CD14-positive monocyte (primary cell): ENCODE results near the gene PRKN. TPM values are rescaled to one million over a fixed set of nuclear protein-coding genes. Genes with fewer than 3 reads are reported as not detected.

ENCODE experiments used
- DNase-seq, 3 donors: peaks; one replicate each; pipeline ENCODE4 v3.0.0-alpha.2; 2011 to 2022
- H2AFZ ChIP-seq: 2 replicates; pipeline ENCODE4 v1.6.0; 2012; ENCODE audit warnings: mild to moderate bottlenecking, low read depth, low read length, inconsistent platforms; ENCODE audit not compliant: insufficient read depth, poor library complexity, severe bottlenecking
- H3K27ac ChIP-seq, 2 donors: 1 replicate in 1 of 2; 2 replicates in 1 of 2; pipeline ENCODE4 v1.5.1; 2012 to 2013; ENCODE audit warnings: low read length in 2 of 2, control low read depth in 1 of 2, inconsistent platforms in 1 of 2, low read depth in 1 of 2, mild to moderate bottlenecking in 1 of 2
- H3K27me3 ChIP-seq, 2 donors: one replicate each; pipeline versions ENCODE4 v1.6.0 to v1.6.1; 2011 to 2013; ENCODE audit warnings: low read length in 2 of 2; ENCODE audit not compliant: control insufficient read depth in 2 of 2, insufficient read depth in 2 of 2
- H3K36me3 ChIP-seq, 2 donors: replicated peaks in 1 of 2; 1 replicate in 1 of 2; 2 replicates in 1 of 2; pipeline versions ENCODE4 v1.5.1 to v1.6.1; 2012 to 2013; ENCODE audit warnings: low read length in 2 of 2, control low read depth in 1 of 2, inconsistent platforms in 1 of 2, mild to moderate bottlenecking in 1 of 2; ENCODE audit not compliant: insufficient read depth in 2 of 2, control insufficient read depth in 1 of 2
- H3K4me1 ChIP-seq, 2 donors: 1 replicate in 1 of 2; 2 replicates in 1 of 2; pipeline versions ENCODE4 v1.5.1 to v1.6.1; 2012 to 2013; ENCODE audit warnings: low read length in 2 of 2, control low read depth in 1 of 2, inconsistent platforms in 1 of 2, mild to moderate bottlenecking in 1 of 2, moderate library complexity in 1 of 2; ENCODE audit not compliant: insufficient read depth in 2 of 2, control insufficient read depth in 1 of 2
- H3K4me2 ChIP-seq: replicated peaks from 2 replicates; pipeline ENCODE3; 2012; ENCODE audit warnings: low read length, moderate library complexity, mild to moderate bottlenecking; ENCODE audit not compliant: poor library complexity, severe bottlenecking; ENCODE audit errors: extremely low read depth
- H3K4me3 ChIP-seq, 3 experiments: fragments of 200-600 bp in 1 of 3; sonication (generic) in 1 of 3; replicated peaks in 1 of 3; 1 replicate in 2 of 3; 2 replicates in 1 of 3; pipeline ENCODE4 v1.5.1; 2011 to 2013; ENCODE audit warnings: low read length in 3 of 3, mild to moderate bottlenecking in 3 of 3, control low read depth in 2 of 3, low read depth in 2 of 3, inconsistent platforms in 1 of 3, moderate library complexity in 1 of 3
- H3K79me2 ChIP-seq: 2 replicates; pipeline ENCODE4 v1.6.0; 2012; ENCODE audit warnings: mild to moderate bottlenecking, control low read depth, inconsistent platforms, low read length, moderate library complexity; ENCODE audit not compliant: insufficient read depth
- H3K9ac ChIP-seq: 2 replicates; pipeline ENCODE4 v1.6.0; 2017; ENCODE audit warnings: low read length, mild to moderate bottlenecking; ENCODE audit not compliant: insufficient read depth, poor library complexity, severe bottlenecking
- H3K9me3 ChIP-seq, 2 donors: replicated peaks in 1 of 2; 1 replicate in 1 of 2; 2 replicates in 1 of 2; pipeline versions ENCODE4 v1.5.1 to v1.6.1; 2012 to 2013; ENCODE audit warnings: low read length in 2 of 2, control low read depth in 1 of 2; ENCODE audit not compliant: control insufficient read depth in 1 of 2, insufficient read depth in 1 of 2
- H4K20me1 ChIP-seq: 2 replicates; pipeline ENCODE4 v1.6.0; 2012; ENCODE audit warnings: mild to moderate bottlenecking, low read length, control low read depth, moderate library complexity; ENCODE audit not compliant: insufficient read depth
- H3K27ac Mint-ChIP-seq, 7 donors: one replicate each; pipeline ENCODE4 v1.8.0; 2020; ENCODE audit warnings: mild to moderate bottlenecking in 7 of 7, mixed read lengths in 7 of 7, moderate library complexity in 6 of 7, inconsistent platforms in 2 of 7
- H3K27me3 Mint-ChIP-seq, 3 donors: one replicate each; pipeline ENCODE4 v1.8.0; 2021 to 2022; ENCODE audit warnings: low read depth in 3 of 3, mild to moderate bottlenecking in 3 of 3, mixed read lengths in 3 of 3, moderate library complexity in 3 of 3, inconsistent platforms in 1 of 3
- H3K36me3 Mint-ChIP-seq, 2 donors: one replicate each; pipeline ENCODE4 v1.8.0; 2020; ENCODE audit warnings: mixed read lengths in 2 of 2, inconsistent platforms in 1 of 2, mild to moderate bottlenecking in 1 of 2
- H3K4me1 Mint-ChIP-seq: one replicate; pipeline ENCODE4 v1.8.0; 2020; ENCODE audit warnings: mild to moderate bottlenecking, mixed read lengths
- H3K4me3 Mint-ChIP-seq, 2 donors: one replicate each; pipeline ENCODE4 v1.8.0; 2020; ENCODE audit warnings: mild to moderate bottlenecking in 2 of 2, mixed read lengths in 2 of 2, moderate library complexity in 1 of 2
- H3K9me3 Mint-ChIP-seq, 7 donors: one replicate each; pipeline ENCODE4 v1.8.0; 2020 to 2022; ENCODE audit warnings: mixed read lengths in 7 of 7, mild to moderate bottlenecking in 6 of 7, moderate library complexity in 6 of 7, inconsistent platforms in 2 of 7
- whole genome bisulfite sequencing: methylation state at CpG from one replicate; pipeline ENCODE4 v1.1.5; 2013; ENCODE audit warnings: missing lambda C conversion rate; ENCODE audit not compliant: insufficient coverage; 5-methylcytosine and 5-hydroxymethylcytosine counted together
- intact Hi-C, 2 donors: fragments of 100-400 bp; cut with micrococcal nuclease; formaldehyde crosslinking; loops; one replicate each; pipeline versions ENCODE4 v1.15.0 to v1.15.1; 2023
- polyA plus RNA-seq, 3 donors: library from polyadenylated mRNA; depleted of rRNA in 1 of 3; unstranded in 2 of 3; stranded (reverse) in 1 of 3; fragments of 300-500 nt in 2 of 3; fragments of >200 nt in 1 of 3; fragmentation: Illumina TruSeq in 2 of 3; gene quantifications; 1 replicate in 2 of 3; 2 replicates in 1 of 3; pipeline ENCODE4 v1.2.3, GENCODE V29; 2012 to 2021
- TF ChIP-seq, protein P1 (sequence below): fragments of 200-600 bp; IDR thresholded peaks from one replicate; pipeline ENCODE4 v1.8.0; 2022; ENCODE audit warnings: antibody characterized with exemption, mild to moderate bottlenecking

Gene PRKN
- polyA plus RNA-seq, 3 donors: 0.19 to 0.21 TPM; not detected in 1

DNA sequence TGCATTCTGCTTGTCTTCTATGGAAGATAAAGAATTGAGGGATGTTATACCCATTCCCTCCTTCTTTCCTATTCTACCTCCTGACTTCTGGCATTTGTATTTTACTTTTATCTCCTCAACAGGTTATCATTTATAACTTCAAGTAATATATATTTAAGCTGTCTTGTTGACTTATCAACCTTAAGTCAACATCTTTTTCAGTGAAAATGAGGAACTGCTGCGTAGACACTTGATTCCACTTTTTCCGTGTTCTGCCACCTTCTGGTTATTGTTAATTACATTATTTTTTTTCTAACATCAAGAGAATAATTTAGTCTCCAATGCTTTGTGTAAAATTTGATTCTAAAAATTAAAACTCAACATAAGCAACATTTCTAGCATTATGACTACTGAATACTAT, 107.5 kb downstream of the PRKN start:
- no peaks in the 10 kb centered on the region for H3K27me3 ChIP-seq
- no peak overlapping the region for H2AFZ ChIP-seq
- no peaks in the 10 kb centered on the region for H3K4me1 ChIP-seq
- H3K36me3 ChIP-seq: no peaks in the 10 kb centered on the region
- H3K4me2 ChIP-seq: no peak overlapping the region
- H3K79me2 ChIP-seq: no peaks in the 10 kb centered on the region
- H3K36me3 Mint-ChIP-seq: no peaks in the 10 kb centered on the region
- no peak overlapping the region for H3K4me3 Mint-ChIP-seq
- no peaks in the 10 kb centered on the region for H3K4me1 Mint-ChIP-seq
- no peak overlapping the region for H3K27ac Mint-ChIP-seq
- H3K9me3 ChIP-seq: no peaks in the 10 kb centered on the region
- peaks cover 0 to 2% (median 2%) of the 10 kb centered on the region in 3 donors for H3K27me3 Mint-ChIP-seq
- intact Hi-C loops: no loop called here
- no CpG with 5 or more reads among the region's 2 CpGs for WGBS
- no peak for DNase-seq
- no peak overlapping the region for H3K9ac ChIP-seq
- TF ChIP-seq, protein P1, sequence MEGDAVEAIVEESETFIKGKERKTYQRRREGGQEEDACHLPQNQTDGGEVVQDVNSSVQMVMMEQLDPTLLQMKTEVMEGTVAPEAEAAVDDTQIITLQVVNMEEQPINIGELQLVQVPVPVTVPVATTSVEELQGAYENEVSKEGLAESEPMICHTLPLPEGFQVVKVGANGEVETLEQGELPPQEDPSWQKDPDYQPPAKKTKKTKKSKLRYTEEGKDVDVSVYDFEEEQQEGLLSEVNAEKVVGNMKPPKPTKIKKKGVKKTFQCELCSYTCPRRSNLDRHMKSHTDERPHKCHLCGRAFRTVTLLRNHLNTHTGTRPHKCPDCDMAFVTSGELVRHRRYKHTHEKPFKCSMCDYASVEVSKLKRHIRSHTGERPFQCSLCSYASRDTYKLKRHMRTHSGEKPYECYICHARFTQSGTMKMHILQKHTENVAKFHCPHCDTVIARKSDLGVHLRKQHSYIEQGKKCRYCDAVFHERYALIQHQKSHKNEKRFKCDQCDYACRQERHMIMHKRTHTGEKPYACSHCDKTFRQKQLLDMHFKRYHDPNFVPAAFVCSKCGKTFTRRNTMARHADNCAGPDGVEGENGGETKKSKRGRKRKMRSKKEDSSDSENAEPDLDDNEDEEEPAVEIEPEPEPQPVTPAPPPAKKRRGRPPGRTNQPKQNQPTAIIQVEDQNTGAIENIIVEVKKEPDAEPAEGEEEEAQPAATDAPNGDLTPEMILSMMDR: no peak
- H3K4me3 ChIP-seq: no peak overlapping the region
- H4K20me1 ChIP-seq: no peaks in the 10 kb centered on the region
- H3K9me3 Mint-ChIP-seq: peaks cover 0 to 2% (median 0%) of the 10 kb centered on the region in 7 donors
- H3K27ac ChIP-seq: no peak overlapping the region

DNA sequence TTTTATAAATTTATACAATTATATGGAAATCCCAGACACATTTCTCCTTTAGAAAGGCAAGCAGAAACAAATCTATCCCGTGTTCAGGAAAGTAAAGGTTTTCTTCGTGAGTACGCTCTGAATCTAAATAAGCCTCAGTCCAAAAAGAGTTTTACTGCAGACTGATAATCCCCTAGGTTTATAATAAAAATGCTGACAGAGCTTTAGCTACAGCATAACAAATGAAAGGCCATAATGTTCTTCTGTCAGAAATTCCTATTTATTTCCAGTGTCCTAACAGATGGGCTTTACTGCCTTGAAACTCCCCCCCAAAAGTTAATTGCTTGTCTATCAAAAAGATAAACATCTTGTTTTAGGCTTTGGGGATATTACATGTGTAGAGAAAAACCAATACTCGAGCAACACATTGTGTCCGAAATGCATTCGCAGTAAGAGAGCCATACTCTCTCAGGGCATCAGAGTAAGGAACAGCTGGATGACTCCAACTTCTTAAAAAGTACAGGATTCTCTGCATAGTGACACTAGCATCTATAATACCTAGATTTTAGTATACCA, 109.0 kb downstream of the PRKN start:
- Histone ChIP-seq H3K4me1 (no peaks in the 10 kb centered on the region), H3K36me3 (no peaks in the 10 kb centered on the region), H3K79me2 (no peaks in the 10 kb centered on the region), H3K9ac (no peak overlapping the region), H2AFZ (no peak overlapping the region), H3K4me3 (no peak overlapping the region), H3K4me2 (no peak overlapping the region), H4K20me1 (no peaks in the 10 kb centered on the region), H3K27ac (no peak overlapping the region), H3K27me3 (no peaks in the 10 kb centered on the region), H3K9me3 (no peaks in the 10 kb centered on the region)
- TF ChIP-seq, protein P1: no peak
- Mint-ChIP-seq H3K36me3 (no peaks in the 10 kb centered on the region), H3K27me3 (peaks cover 0 to 2% (median 0%) of the 10 kb centered on the region in 3 donors), H3K27ac (no peak overlapping the region), H3K9me3 (no peaks in the 10 kb centered on the region), H3K4me1 (no peaks in the 10 kb centered on the region), H3K4me3 (no peak overlapping the region)
- WGBS: 100% methylated on average over 2 of the region's 6 CpGs
- DNase-seq: no peak
- intact Hi-C loops: no loop called here
